D341Med (cell line): ENCODE results near the gene PALD1.

Source experiments
- DNase-seq: peaks from one replicate; pipeline ENCODE4 v3.0.0; 2012; ENCODE audit warnings: low spot score

PALD1 gene

GRCh38 chr10:70589762-70590654 is 111.4 kb downstream of the PALD1 start:
- no peak for DNase-seq

GRCh38 chr10:70590655-70591416 is 112.3 kb downstream of the PALD1 start:
- DNase-seq = no peak

GRCh38 chr10:70592186-70592735 is 113.7 kb downstream of the PALD1 start:
- no peak for DNase-seq

- no peak for DNase-seq
Observed at GRCh38 chr10:70592746-70593512, 114.4 kb downstream of the PALD1 start.

- no peak for DNase-seq
Observed at GRCh38 chr10:70593513-70593890, 114.9 kb downstream of the PALD1 start.

GRCh38 chr10:70594161-70594560 is 115.6 kb downstream of the PALD1 start:
- DNase-seq = no peak

GRCh38 chr10:70595566-70596016 is 117.0 kb downstream of the PALD1 start:
- DNase-seq = no peak

- DNase-seq = no peak
Observed at GRCh38 chr10:70596110-70596798, 117.7 kb downstream of the PALD1 start.

- DNase-seq = no peak
Observed at GRCh38 chr10:70596860-70597809, 118.6 kb downstream of the PALD1 start.

GRCh38 chr10:70597856-70598815 is 119.6 kb downstream of the PALD1 start:
- no peak for DNase-seq

GRCh38 chr10:70598857-70599295 is 120.3 kb downstream of the PALD1 start:
- no peak for DNase-seq

- DNase-seq = no peak
Observed at GRCh38 chr10:70599319-70599718, 120.8 kb downstream of the PALD1 start.

- DNase-seq = no peak
Observed at GRCh38 chr10:70599791-70600190, 121.2 kb downstream of the PALD1 start.

GRCh38 chr10:70600512-70601395 is 122.2 kb downstream of the PALD1 start:
- no peak for DNase-seq

- no peak for DNase-seq
Observed at GRCh38 chr10:70601746-70602145, 123.2 kb downstream of the PALD1 start.

- DNase-seq = no peak
Observed at GRCh38 chr10:70602665-70603448, 124.3 kb downstream of the PALD1 start, which contains the start of gene PRF1. TSS of gene PRF1 (minus strand) at chr10:70602741. CDS start at chr10:70600902, 1,839 bp downstream.

- DNase-seq = no peak
Observed at GRCh38 chr10:70603449-70603801, 124.9 kb downstream of the PALD1 start.
